OCI-LY3 (cell line): ENCODE data around the gene DNAJA2.

ENCODE experiments used
- H2AFZ ChIP-seq: fragments of 200-600, 300-600 bp; shearing (Covaris generic); 2 replicates; pipeline ENCODE4 v1.6.0; 2014; ENCODE audit warnings: antibody characterized with exemption, low read depth, low read length
- H3K27ac ChIP-seq: fragments of 200-600, 300-600 bp; sonication (generic); 2 replicates; pipeline ENCODE4 v1.5.1; 2014; ENCODE audit warnings: mild to moderate bottlenecking, low read length, moderate library complexity, mixed read lengths
- H3K27me3 ChIP-seq: fragments of 200-600, 300-600 bp; sonication (generic); 2 replicates; pipeline ENCODE4 v1.6.1; 2014; ENCODE audit warnings: low read depth, low read length, mixed read lengths
- H3K36me3 ChIP-seq: fragments of 200-600, 300-600 bp; sonication (generic); replicated peaks from 2 replicates; pipeline ENCODE3; 2014; ENCODE audit warnings: low read depth, low read length, mixed read lengths
- H3K4me1 ChIP-seq: fragments of 300-600, 200-600 bp; sonication (generic); 2 replicates; pipeline ENCODE4 v1.6.1; 2014; ENCODE audit warnings: low read length, mixed read lengths
- H3K4me2 ChIP-seq: fragments of 200-600, 300-600 bp; sonication (generic); 2 replicates; pipeline ENCODE4 v1.6.1; 2014; ENCODE audit warnings: low read length, mixed read lengths
- H3K4me3 ChIP-seq: fragments of 300-600, 200-600 bp; sonication (generic); 2 replicates; pipeline ENCODE4 v1.5.1; 2014; ENCODE audit warnings: antibody characterized with exemption, mild to moderate bottlenecking, low read length, moderate library complexity
- H3K79me2 ChIP-seq: fragments of 300-600, 200-600 bp; shearing (Covaris generic); 2 replicates; pipeline ENCODE4 v1.6.1; 2014; ENCODE audit warnings: mild to moderate bottlenecking, low read length, mixed read lengths
- H3K9ac ChIP-seq: fragments of 300-600, 200-600 bp; shearing (Covaris generic); 2 replicates; pipeline ENCODE4 v1.6.0; 2014; ENCODE audit warnings: mild to moderate bottlenecking, low read length, moderate library complexity
- H3K9me3 ChIP-seq: fragments of 200-600, 300-600 bp; shearing (Covaris generic); 2 replicates; pipeline ENCODE4 v1.6.1; 2014; ENCODE audit warnings: low read length, mixed read lengths; ENCODE audit not compliant: insufficient read depth
- H4K20me1 ChIP-seq: fragments of 200-600, 300-600 bp; sonication (generic); 2 replicates; pipeline ENCODE4 v1.6.1; 2016; ENCODE audit warnings: low read length, mixed read lengths; ENCODE audit not compliant: insufficient read depth
- EZH2phosphoT487 ChIP-seq: fragments of 200-600 bp; shearing (Covaris generic); IDR thresholded peaks from 2 replicates; pipeline ENCODE4 v1.6.1; 2018; ENCODE audit warnings: antibody characterized with exemption, mixed run types, low read depth
- TF ChIP-seq, protein P1 (sequence below): fragments of 200-600, 300-600 bp; sonication (generic); IDR thresholded peaks from 2 replicates; pipeline ENCODE4 v1.5.1; 2014; ENCODE audit warnings: antibody characterized with exemption, low read length, low read depth

DNAJA2 gene

DNA sequence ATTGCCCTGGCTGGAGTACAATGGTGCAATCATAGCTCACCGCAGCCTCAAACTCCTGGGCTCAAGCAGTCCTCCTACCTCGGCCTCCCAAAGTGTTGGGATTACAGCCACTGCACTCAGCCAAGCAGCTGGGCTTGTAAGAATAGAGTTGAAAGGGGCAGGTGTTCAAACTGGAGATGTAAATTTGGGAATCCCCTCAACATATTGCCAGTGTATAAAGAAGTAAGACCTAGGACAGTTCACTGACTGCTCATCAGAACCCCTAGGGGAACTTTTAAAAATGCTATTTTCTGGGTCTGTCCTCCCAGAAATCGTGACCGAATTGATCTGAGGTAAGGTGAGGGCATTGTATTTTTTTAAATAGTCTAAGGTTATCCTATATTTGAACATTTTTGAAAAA, 8.9 kb upstream of the DNAJA2 start:
- no peaks in the 10 kb centered on the region for H3K79me2 ChIP-seq
- no peaks in the 10 kb centered on the region for H3K27me3 ChIP-seq
- H3K9me3 ChIP-seq = no peaks in the 10 kb centered on the region
- H3K4me3 ChIP-seq = peak overlapping the region; percentile 32
- H2AFZ ChIP-seq = peak overlapping the region; percentile 15; the same call in 1 of the 2 replicates
- TF ChIP-seq, protein P1, sequence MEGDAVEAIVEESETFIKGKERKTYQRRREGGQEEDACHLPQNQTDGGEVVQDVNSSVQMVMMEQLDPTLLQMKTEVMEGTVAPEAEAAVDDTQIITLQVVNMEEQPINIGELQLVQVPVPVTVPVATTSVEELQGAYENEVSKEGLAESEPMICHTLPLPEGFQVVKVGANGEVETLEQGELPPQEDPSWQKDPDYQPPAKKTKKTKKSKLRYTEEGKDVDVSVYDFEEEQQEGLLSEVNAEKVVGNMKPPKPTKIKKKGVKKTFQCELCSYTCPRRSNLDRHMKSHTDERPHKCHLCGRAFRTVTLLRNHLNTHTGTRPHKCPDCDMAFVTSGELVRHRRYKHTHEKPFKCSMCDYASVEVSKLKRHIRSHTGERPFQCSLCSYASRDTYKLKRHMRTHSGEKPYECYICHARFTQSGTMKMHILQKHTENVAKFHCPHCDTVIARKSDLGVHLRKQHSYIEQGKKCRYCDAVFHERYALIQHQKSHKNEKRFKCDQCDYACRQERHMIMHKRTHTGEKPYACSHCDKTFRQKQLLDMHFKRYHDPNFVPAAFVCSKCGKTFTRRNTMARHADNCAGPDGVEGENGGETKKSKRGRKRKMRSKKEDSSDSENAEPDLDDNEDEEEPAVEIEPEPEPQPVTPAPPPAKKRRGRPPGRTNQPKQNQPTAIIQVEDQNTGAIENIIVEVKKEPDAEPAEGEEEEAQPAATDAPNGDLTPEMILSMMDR = no peak
- no peak for TF ChIP-seq EZH2phosphoT487
- H3K4me2 ChIP-seq = peak overlapping the region; percentile 57
- 0 out of 2 replicates have a peak overlapping the region, but pooled peaks have one; percentile 8 for H3K9ac ChIP-seq
- peaks cover 12% of the 10 kb centered on the region for H3K4me1 ChIP-seq
- no peaks in the 10 kb centered on the region for H4K20me1 ChIP-seq
- H3K27ac ChIP-seq = no peak overlapping the region
- no peaks in the 10 kb centered on the region for H3K36me3 ChIP-seq

DNA sequence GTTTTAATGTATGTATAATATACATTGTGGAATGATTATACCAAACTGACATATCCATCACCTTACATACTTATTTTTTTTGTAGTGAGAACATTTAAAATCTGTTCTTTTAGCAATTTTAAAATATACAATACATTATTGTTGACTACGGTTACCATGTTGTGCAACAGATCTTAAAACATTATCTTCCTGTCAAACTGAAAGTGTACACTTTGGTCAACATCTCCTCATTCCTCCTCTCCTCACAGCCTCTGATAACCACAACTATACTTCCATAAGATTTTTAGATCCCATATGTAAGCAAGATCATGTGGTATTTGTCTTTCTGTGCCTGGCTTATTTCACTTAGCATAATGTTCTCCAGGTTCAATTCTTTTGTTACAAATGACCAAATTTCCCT, 7.5 kb upstream of the DNAJA2 start:
- H3K9me3 ChIP-seq = no peaks in the 10 kb centered on the region
- H3K79me2 ChIP-seq = no peaks in the 10 kb centered on the region
- H3K27ac ChIP-seq = no peak overlapping the region
- H3K4me1 ChIP-seq = peaks cover 24% of the 10 kb centered on the region
- no peaks in the 10 kb centered on the region for H3K36me3 ChIP-seq
- H3K4me3 ChIP-seq = no peak overlapping the region
- TF ChIP-seq, protein P1 = no peak
- TF ChIP-seq EZH2phosphoT487 = no peak
- no peaks in the 10 kb centered on the region for H4K20me1 ChIP-seq
- H2AFZ ChIP-seq = no peak overlapping the region
- no peaks in the 10 kb centered on the region for H3K27me3 ChIP-seq
- H3K9ac ChIP-seq = no peak overlapping the region
- no peak overlapping the region for H3K4me2 ChIP-seq

DNA sequence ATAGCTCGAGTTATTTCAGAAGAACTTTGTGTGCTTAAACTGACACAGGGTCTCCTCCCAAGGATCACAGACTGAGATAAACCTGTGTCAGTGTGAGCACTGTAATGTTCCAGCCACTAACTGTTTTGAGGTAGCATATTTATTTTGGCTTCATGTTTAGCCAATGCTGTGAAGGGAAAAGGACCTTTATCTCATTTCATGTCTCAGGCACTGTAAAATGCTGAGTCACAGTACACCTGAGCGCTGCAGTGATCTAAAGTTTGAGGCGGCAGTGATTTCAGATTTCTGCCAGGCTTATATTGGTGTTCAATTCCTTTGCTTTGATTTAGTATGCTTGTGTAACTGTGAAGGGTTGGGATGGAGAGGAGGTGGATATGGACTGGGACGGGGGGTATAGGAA, 3.1 kb upstream of the DNAJA2 start:
- H4K20me1 ChIP-seq = peaks cover 10% of the 10 kb centered on the region
- peaks cover 6% of the 10 kb centered on the region for H3K36me3 ChIP-seq
- no peaks in the 10 kb centered on the region for H3K9me3 ChIP-seq
- H3K4me1 ChIP-seq = peaks cover 32% of the 10 kb centered on the region
- no peak for TF ChIP-seq EZH2phosphoT487
- TF ChIP-seq, protein P1 = no peak
- H3K27me3 ChIP-seq = no peaks in the 10 kb centered on the region
- peak overlapping the region; percentile 54 for H3K4me2 ChIP-seq
- H3K79me2 ChIP-seq = peaks cover 32% of the 10 kb centered on the region
- peak overlapping the region; percentile 29; the same call in 1 of the 2 replicates for H3K9ac ChIP-seq
- peak overlapping the region; percentile 24; the same call in 1 of the 2 replicates for H2AFZ ChIP-seq
- H3K4me3 ChIP-seq = peak overlapping the region; percentile 31
- peak overlapping the region; percentile 41 for H3K27ac ChIP-seq

DNA sequence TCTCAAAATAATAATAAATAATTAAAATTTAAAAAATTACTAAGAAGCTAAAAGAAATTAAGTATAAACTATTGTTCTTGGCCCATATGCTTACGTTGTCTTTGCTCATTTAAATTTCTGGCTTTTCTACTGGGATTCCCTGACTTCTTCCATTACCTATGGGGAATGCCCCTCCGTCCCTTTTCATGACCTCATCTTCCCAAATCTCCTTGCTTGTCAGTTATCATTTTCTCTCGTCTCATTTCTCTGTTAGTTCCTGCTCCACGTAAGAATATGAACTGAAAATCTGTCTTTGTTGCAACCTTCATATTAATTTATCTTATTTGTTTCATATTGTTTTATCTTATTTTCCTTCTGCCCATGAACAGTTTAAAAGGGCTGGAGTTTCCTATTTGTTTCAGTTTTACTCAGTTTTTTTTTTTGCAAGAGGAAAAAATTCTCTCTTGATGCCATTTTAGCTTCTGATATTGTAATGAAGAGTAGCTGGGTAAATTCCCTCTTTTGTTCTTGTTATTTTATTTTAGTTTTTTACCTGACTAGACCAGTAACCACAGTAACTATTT, 2.5 kb upstream of the DNAJA2 start:
- peak overlapping the region; percentile 41; the same call in 1 of the 2 replicates for H3K27ac ChIP-seq
- peaks cover 8% of the 10 kb centered on the region for H3K36me3 ChIP-seq
- TF ChIP-seq, protein P1 = no peak
- no peak for TF ChIP-seq EZH2phosphoT487
- no peaks in the 10 kb centered on the region for H3K27me3 ChIP-seq
- H3K9ac ChIP-seq = peak overlapping the region; percentile 29; the same call in 1 of the 2 replicates
- peaks cover 32% of the 10 kb centered on the region for H3K4me1 ChIP-seq
- peak overlapping the region; percentile 54 for H3K4me2 ChIP-seq
- no peaks in the 10 kb centered on the region for H3K9me3 ChIP-seq
- peaks cover 38% of the 10 kb centered on the region for H3K79me2 ChIP-seq
- no peak overlapping the region for H2AFZ ChIP-seq
- peaks cover 10% of the 10 kb centered on the region for H4K20me1 ChIP-seq
- H3K4me3 ChIP-seq = peak overlapping the region; percentile 31
